GM19324 (cell line): ENCODE measurements around the gene ZNF521.

Experiments used
- ATAC-seq: cut with Tn5 transposase; IDR thresholded peaks from one replicate; pipeline ENCODE4 v1.9.1; 2021; ENCODE audit warnings: mild to moderate bottlenecking, moderate library complexity; ENCODE audit not compliant: unreplicated experiment, low FRiP score

Gene ZNF521

GRCh38 chr18:25256439-25256838 lies 95.5 kb downstream of the ZNF521 start:
- ATAC-seq, result no peak

- ATAC-seq, result no peak
Observed at GRCh38 chr18:25253779-25254178, 98.2 kb downstream of the ZNF521 start.

- ATAC-seq, result no peak
Observed at GRCh38 chr18:25253136-25253535, 98.8 kb downstream of the ZNF521 start.

GRCh38 chr18:25251068-25251467 lies 100.9 kb downstream of the ZNF521 start:
- ATAC-seq, result no peak

- no peak for ATAC-seq
Observed at GRCh38 chr18:25250474-25250851, 101.5 kb downstream of the ZNF521 start.

GRCh38 chr18:25248755-25249154 lies 103.2 kb downstream of the ZNF521 start:
- ATAC-seq, result no peak

- ATAC-seq, result no peak
Observed at GRCh38 chr18:25247725-25248124, 104.2 kb downstream of the ZNF521 start.

GRCh38 chr18:25244924-25245698 lies 106.9 kb downstream of the ZNF521 start:
- no peak for ATAC-seq

GRCh38 chr18:25244170-25244569 lies 107.8 kb downstream of the ZNF521 start:
- no peak for ATAC-seq

GRCh38 chr18:25243754-25244153 lies 108.2 kb downstream of the ZNF521 start:
- no peak for ATAC-seq

- ATAC-seq, result no peak
Observed at GRCh38 chr18:25243257-25243656, 108.7 kb downstream of the ZNF521 start.

- ATAC-seq, result no peak
Observed at GRCh38 chr18:25240420-25240770, 111.6 kb downstream of the ZNF521 start.

- ATAC-seq, result no peak
Observed at GRCh38 chr18:25239581-25240419, 112.2 kb downstream of the ZNF521 start.

- no peak for ATAC-seq
Observed at GRCh38 chr18:25239151-25239550, 112.8 kb downstream of the ZNF521 start.

GRCh38 chr18:25237571-25238267 lies 114.2 kb downstream of the ZNF521 start:
- no peak for ATAC-seq

GRCh38 chr18:25236736-25237135 lies 115.2 kb downstream of the ZNF521 start:
- ATAC-seq, result no peak

- ATAC-seq, result no peak
Observed at GRCh38 chr18:25235401-25236042, 116.4 kb downstream of the ZNF521 start.

- no peak for ATAC-seq
Observed at GRCh38 chr18:25234740-25235345, 117.1 kb downstream of the ZNF521 start.

- ATAC-seq, result no peak
Observed at GRCh38 chr18:25234322-25234639, 117.7 kb downstream of the ZNF521 start.

- no peak for ATAC-seq
Observed at GRCh38 chr18:25233528-25234321, 118.2 kb downstream of the ZNF521 start.
